SK-N-MC (cell line): Measurements from ENCODE around the gene CMSS1.

ENCODE experiments used
- EZH2 ChIP-seq: fragments of 200-600 bp; sonication (generic); IDR thresholded peaks from one replicate; pipeline ENCODE4 v1.6.1; 2017; ENCODE audit warnings: antibody characterized with exemption
- POLR2AphosphoS5 ChIP-seq: IDR thresholded peaks from 2 replicates; pipeline ENCODE4 v1.6.1; 2012; ENCODE audit warnings: mild to moderate bottlenecking, low read depth, low read length, borderline replicate concordance

DNA sequence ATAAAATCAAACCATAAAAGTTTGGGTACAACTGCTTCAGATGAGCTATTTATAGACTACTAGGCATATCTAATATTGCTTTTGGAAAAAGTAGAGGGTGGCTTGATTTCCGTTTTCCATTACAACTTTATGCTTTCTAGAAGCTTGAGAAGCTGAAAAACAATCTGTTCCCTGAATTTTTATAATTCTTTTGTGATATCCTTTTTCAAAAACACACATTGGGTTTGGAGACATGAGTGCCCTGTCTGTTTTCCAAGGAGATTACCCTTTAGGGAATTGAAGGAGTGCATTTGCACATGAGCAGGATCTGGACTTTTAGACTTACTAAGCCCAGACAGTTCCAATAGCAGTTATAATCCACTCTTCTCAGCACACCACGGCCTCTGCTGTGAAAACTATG lies 346.1 kb downstream of the CMSS1 start:
- no peak for TF ChIP-seq EZH2
- no peak for TF ChIP-seq POLR2AphosphoS5
